Head of caudate nucleus (tissue), 42 donors: ENCODE measurements around the gene INAFM2.

Experiments
- DNase-seq, 42 donors: peaks; one replicate each; pipeline versions ENCODE4 v3.0.0 to v3.0.0-alpha.2; 2020 to 2021; ENCODE audit warnings: mixed read lengths in 7 of 42
- intact Hi-C: fragments of 100-400 bp; cut with DNase I; formaldehyde crosslinking; loops from one replicate; pipeline ENCODE4 v1.15.0; 2022

Gene INAFM2

DNA sequence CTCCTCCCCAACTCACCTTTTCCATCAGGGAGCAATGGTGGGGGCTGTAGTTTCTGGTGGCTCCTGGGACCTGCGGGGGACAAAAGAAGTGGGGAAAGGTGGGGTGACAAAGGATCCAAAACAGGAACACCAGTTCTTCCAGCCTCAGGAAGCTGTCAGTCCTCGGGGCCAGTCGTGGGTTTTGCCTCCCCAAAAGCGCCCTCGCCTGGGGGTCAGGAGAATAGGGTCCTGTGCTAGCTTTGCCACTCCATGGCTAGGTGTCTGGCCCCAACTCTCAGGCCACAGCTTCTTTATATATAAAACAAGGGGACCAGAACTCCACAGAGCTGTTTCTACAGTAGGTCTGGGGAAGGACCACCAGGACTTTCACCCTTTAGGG lies 13.2 kb downstream of the INAFM2 start:
- DNase-seq = peak in 9 of 42 donors; percentile 9 to 60 (median 26)
- intact Hi-C loops = no loop called here

DNA sequence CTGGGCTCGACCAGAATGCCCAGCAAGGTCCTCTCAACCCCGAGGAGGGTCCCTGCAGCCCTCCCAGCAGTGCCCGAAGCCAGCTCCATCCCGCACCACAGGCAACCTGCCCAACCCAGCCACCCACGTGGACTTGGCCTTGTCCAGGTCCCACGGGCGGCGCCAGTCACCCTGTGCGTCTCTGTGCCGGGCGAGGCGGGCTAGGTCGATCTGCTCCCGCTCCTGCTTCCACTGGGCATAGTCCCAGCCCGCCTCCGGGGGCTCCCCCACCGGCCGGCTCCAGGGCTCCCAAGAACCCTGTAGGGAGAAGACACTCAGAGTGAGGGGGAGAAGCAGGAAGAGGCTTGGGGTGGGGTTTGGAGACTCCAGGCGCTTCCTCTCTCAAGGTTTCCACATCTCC lies 14.1 kb downstream of the INAFM2 start:
- intact Hi-C loops = no loop called here
- DNase-seq = no peak

DNA sequence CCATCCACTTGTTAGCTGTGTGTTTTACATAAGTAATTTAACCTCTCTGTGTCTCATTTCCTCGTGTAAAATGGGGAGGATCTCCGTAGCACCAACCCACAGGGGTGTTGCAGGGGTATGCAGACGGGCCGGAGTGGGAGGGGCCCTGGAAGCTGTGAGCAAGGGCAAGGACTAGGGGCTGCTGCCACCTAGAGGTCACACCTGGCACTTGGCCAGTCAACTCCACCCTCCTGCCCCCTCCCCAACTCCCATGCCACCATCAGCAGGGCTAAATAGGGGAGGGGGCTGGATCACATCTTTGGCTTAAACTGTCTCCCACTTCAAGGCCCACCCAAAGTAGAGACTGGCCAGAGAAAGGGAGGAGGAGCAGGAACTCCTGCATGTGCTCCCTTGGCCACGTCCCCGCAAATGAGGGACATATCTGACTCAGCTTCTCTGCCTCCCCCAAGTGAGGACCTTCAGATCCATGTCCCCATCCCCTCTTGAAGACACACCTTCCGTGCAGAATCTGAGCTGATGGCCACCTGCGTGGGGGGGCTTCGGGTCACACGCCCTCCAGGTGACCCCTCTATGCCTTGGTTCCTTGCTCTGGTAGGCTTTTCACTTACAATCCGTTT lies 14.7 kb downstream of the INAFM2 start:
- peak; percentile 59 to 89 (median 76) for DNase-seq
- intact Hi-C loops = no loop called here

- intact Hi-C loops = no loop called here
- peak; percentile 38 to 91 (median 79) for DNase-seq
Measured at GRCh38 chr15:40338921-40339620, 15.6 kb downstream of the INAFM2 start.

DNA sequence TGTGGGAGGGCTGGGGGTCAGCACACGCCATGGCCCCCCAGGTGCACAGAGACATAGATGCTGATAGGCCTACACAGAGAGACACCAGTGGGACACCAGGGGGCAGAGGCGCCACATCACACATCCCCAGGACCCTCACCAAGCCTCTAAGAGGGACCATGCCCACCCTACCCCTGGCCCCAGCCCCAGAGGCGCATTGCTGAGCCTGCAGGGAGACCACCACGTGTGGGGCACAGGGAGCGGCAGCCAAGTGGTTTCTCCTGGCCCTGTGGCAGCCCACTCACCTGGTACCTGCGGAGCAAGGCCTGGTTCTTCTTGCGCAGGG lies 16.1 kb downstream of the INAFM2 start:
- DNase-seq = no peak
- intact Hi-C loops = no loop called here

- intact Hi-C loops = loop anchor here (5.0 kb wide), 1 partner anchor 82 kb away; no protein-coding TSS in a partner anchor
- peak in 40 of 42 donors; percentile 40 to 86 (median 68) for DNase-seq
Measured at GRCh38 chr15:40340038-40340739, 16.7 kb downstream of the INAFM2 start.

DNA sequence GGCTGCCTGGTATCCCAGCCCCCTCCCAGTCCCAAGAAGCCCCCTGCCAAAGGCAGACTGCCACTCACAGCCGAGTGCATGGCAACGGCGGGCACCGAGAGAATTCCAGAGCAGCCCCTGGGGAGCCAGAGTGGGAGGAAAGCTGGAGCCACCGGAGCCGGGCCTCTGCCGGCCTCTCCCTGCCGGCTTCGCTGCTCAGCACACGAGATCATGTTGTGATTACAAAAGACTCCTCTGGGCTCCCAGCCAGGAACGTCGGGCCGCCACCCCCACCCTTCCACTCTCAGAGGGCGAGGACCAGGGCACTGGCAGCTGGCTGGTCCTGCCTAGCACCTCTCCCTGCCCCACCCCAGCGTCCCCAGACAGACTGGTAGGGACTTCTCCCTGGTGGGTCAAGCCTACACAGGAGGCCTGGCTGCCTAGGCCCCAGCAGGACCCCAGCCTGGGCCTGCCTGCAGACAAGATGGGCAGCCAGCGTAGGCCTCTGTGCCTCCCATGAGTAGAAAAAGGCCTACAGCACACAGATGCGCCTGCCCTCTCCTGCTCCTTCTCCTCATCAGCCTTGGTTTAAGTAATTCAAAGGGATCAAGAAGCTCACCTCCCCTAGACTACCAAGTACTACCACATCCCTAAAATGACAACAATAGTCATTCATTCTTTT lies 17.4 kb downstream of the INAFM2 start, which contains the start of gene CCDC9B:
TSS of gene CCDC9B (minus strand) at position 200 of the 661 bp plus-strand sequence. CDS start at position 80, 120 bp downstream.
- DNase-seq = peak; percentile 81 to 95 (median 90)
- intact Hi-C loops = loop anchor here (5.0 kb wide), 1 partner anchor 81 kb away; no protein-coding TSS in a partner anchor

DNA sequence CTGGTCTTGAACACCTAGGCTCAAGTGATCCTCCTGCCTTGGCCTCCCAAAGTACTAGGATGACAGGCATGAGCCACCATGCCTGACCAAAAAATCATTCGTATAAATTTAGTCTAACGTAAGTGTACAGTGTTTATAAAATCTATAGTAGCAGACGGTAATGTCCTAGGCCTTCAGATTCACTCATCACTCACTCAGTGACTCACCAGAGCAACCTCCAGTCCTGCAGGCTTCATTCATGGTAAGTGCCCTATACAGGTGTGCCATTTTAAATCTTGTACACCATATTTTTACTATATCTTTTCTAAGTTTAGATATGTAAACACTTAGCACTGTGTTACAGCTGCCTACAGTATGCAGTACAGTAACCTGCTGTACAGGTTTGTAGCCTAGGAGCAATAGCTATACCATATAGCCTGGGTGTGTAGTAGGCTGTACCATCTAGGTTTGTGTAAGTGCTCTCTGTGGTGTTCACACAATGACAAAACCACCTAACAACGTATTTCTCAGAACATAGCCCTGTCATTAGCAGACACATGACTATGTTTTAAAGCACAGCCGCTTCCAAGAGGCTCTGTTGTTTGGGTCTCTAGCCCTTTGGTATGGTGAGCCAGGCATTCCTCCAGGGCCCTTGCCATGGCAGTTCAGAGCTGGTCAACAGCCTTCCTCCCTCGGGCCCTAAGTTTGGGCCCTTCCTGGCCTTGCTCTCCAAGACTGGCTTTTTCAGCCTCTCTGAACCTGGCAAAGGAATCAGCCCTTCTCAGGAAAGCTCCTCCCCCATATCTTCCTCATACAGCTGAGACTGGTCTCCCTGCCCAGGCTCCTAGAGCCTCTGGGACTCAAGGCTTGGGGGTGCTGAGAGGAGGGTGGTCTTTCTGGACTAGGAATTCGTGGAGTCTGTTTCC lies 19.2 kb downstream of the INAFM2 start:
- intact Hi-C loops = loop anchor here (5.0 kb wide), 1 partner anchor 80 kb away; no protein-coding TSS in a partner anchor
- no peak for DNase-seq

DNA sequence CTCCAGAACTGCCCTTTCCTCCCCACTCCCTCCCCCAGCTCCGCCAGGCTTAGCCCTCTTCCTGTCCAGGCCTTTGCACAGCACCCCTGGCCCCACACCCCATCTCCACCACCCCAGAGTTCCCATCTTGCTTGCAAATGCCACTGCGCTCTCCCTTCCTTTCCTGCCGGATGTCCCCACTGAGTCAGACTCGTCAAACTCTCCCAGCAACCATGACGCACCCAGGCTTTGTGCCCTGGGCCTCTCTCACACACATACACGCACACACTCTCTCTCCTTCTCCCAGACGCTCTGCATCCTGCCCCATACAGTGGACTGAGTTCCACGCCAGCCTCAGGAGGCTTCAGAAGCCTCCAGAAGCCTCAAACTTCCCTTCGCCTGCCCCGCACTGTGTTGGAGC lies 20.0 kb downstream of the INAFM2 start:
- intact Hi-C loops = loop anchor here (5.0 kb wide), 1 partner anchor 79 kb away; no protein-coding TSS in a partner anchor
- DNase-seq = no peak

GRCh38 chr15:40344217-40344616 lies 20.7 kb downstream of the INAFM2 start:
- intact Hi-C loops = loop anchor here (5.0 kb wide), 1 partner anchor 78 kb away; no protein-coding TSS in a partner anchor
- DNase-seq = no peak

GRCh38 chr15:40344631-40345120 lies 21.2 kb downstream of the INAFM2 start:
- intact Hi-C loops = loop anchor here (5.0 kb wide), 1 partner anchor 78 kb away; no protein-coding TSS in a partner anchor
- peak; percentile 61 to 88 (median 78) for DNase-seq

DNA sequence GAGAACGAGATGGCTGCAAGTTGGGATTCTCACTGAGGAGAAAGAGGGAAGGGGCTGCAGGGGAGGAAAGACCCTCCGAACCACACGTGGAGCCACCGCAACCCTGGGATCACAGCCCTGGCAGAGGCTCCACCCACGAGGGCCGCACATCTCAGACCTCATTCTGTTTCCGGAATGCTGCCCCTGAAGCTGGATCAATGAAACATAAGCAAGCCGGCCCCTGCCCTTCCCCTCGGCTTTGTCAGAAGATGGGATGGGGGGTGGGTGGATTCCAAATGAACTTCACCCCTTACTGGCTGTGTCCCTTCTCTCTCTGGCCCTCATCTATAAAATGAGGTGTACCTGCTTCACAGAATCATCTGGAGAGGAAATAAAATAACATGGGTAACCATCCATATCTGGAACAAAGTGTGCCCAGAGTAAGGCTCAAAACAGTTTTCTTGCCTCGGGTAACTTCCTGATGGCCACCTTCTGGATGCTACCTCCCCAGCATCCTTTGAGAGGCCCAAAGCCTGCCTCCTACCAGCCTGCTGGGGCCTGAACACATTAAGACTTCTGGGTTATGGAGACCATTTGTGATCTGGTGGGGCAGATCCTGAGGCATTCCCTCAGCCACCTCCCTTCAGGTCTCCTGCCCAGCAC lies 21.9 kb downstream of the INAFM2 start:
- no peak for DNase-seq
- intact Hi-C loops = no loop called here

DNA sequence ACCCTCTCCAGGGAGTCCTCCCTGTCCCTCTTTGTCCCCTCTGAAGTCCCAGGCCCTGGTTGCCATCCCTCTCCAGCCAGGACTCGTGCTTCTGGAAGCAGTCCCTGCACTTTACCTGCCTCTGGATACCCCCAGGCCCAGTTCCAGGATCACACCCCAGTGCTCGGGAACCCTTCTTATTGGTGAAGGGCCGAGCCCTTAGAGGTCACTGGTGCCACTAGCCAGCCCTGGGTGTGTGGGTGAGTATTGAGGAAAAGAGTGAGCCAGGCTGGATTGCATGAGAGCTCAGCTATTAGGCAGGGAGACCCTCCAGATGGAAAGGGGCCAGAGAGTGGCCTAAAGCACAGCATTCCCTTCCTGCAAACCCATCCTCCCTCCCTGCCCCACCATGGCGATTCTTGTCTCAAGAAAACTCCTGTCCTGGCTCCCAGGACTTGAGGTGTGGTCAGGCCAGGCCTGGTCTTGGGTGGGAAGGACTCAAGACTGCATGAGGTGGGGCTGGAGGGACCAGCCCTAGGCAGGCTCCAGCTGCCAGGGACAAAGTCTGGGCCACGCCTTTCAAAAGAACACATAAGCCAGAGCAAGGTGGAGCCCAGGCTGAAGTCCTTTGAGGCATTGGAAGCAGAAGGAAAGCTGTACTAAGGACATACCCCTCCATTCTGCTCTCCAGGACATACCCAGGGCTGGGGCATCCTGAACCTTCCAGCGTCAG lies 22.5 kb downstream of the INAFM2 start:
- DNase-seq = no peak
- intact Hi-C loops = no loop called here

GRCh38 chr15:40346579-40347558 lies 23.4 kb downstream of the INAFM2 start:
- intact Hi-C loops = no loop called here
- DNase-seq = no peak

- intact Hi-C loops = no loop called here
- DNase-seq = no peak
Measured at GRCh38 chr15:40347559-40348473, 24.3 kb downstream of the INAFM2 start.
